SU-DHL-6 (cell line): ENCODE measurements around the gene EVI5.
"Not testable (repeated sequence)": the region's sequence is repeated elsewhere in the genome, so short reads cannot be mapped to it uniquely, and the experiment has no call there.

Experiments used
- H2AFZ ChIP-seq: fragments of 200-600 bp; sonication (generic); 2 replicates; pipeline ENCODE4 v1.6.1; 2014; ENCODE audit warnings: low read depth, mild to moderate bottlenecking, moderate library complexity, mixed read lengths, antibody characterized with exemption, low read length; ENCODE audit not compliant: severe bottlenecking
- H3F3A ChIP-seq: fragments of 200-600 bp; shearing (Covaris generic); 2 replicates; pipeline ENCODE4 v1.6.0; 2016; ENCODE audit warnings: antibody characterized with exemption, mild to moderate bottlenecking; ENCODE audit not compliant: insufficient read depth
- H3K27ac ChIP-seq: fragments of 200-600 bp; sonication (generic); 2 replicates; pipeline ENCODE4 v1.5.1; 2016; ENCODE audit warnings: low read depth, mild to moderate bottlenecking, low read length, moderate library complexity, mixed read lengths
- H3K27me3 ChIP-seq: fragments of 200-600 bp; sonication (generic), shearing (Covaris generic); 2 replicates; pipeline ENCODE4 v1.6.0; 2014; ENCODE audit warnings: mild to moderate bottlenecking, low read length
- H3K36me3 ChIP-seq: fragments of 200-600 bp; sonication (generic); 2 replicates; pipeline ENCODE4 v1.6.1; 2014; ENCODE audit warnings: mild to moderate bottlenecking, low read length, mixed read lengths
- H3K4me2 ChIP-seq: fragments of 300-600, 200-600 bp; shearing (Covaris generic), sonication (generic); 2 replicates; pipeline ENCODE4 v1.6.0; 2014; ENCODE audit warnings: low read length, low read depth, mild to moderate bottlenecking; ENCODE audit not compliant: poor library complexity, severe bottlenecking
- H3K4me3 ChIP-seq: fragments of 200-600 bp; sonication (generic); 2 replicates; pipeline ENCODE4 v1.5.1; 2014; ENCODE audit warnings: antibody characterized with exemption, low read length, mild to moderate bottlenecking, mixed read lengths; ENCODE audit not compliant: insufficient read depth, poor library complexity, severe bottlenecking
- H3K79me2 ChIP-seq: fragments of 200-600 bp; sonication (generic); 2 replicates; pipeline ENCODE4 v1.6.1; 2014; ENCODE audit warnings: mild to moderate bottlenecking, low read length, moderate library complexity; ENCODE audit not compliant: insufficient read depth
- H3K9ac ChIP-seq: fragments of 200-600 bp; sonication (generic); 2 replicates; pipeline ENCODE4 v1.7.0; 2014; ENCODE audit warnings: mild to moderate bottlenecking, low read length
- H3K9me2 ChIP-seq: fragments of 200-600 bp; sonication (generic); replicated peaks from 2 replicates; pipeline ENCODE4 v1.6.1; 2014; ENCODE audit warnings: low read length; ENCODE audit not compliant: insufficient read depth
- H3K9me3 ChIP-seq: fragments of 200-600 bp; sonication (generic); 2 replicates; pipeline ENCODE4 v1.6.1; 2014; ENCODE audit warnings: low read length, mixed read lengths; ENCODE audit not compliant: insufficient read depth
- H4K20me1 ChIP-seq: fragments of 200-600 bp; sonication (generic); 2 replicates; pipeline ENCODE4 v1.6.1; 2014; ENCODE audit warnings: low read depth, mild to moderate bottlenecking, antibody characterized with exemption, low read length, moderate library complexity, mixed read lengths
- CTCF ChIP-seq: fragments of 200-600 bp; sonication (generic); IDR thresholded peaks from one replicate; pipeline ENCODE4 v1.5.1; 2017; ENCODE audit warnings: antibody characterized with exemption, mild to moderate bottlenecking, low read length, moderate library complexity; ENCODE audit not compliant: insufficient read depth, poor library complexity, severe bottlenecking
- EZH2phosphoT487 ChIP-seq: fragments of 200-600 bp; sonication (generic), shearing (Covaris generic); conservative IDR thresholded peaks from 2 replicates; pipeline ENCODE4 v1.6.1; 2018; ENCODE audit warnings: mild to moderate bottlenecking, antibody characterized with exemption, low read length, moderate library complexity, mixed read lengths

The EVI5 gene

GRCh38 chr1:92536211-92536979 lies 248.5 kb downstream of the EVI5 start:
- no peaks in the 10 kb centered on the region for H3K36me3 ChIP-seq
- H3K4me2 ChIP-seq, result no peak overlapping the region
- no peak overlapping the region for H2AFZ ChIP-seq
- H3K9me3 ChIP-seq, result no peaks in the 10 kb centered on the region
- H3K79me2 ChIP-seq, result no peaks in the 10 kb centered on the region
- no peak overlapping the region for H3K9ac ChIP-seq
- no peaks in the 10 kb centered on the region for H3K27me3 ChIP-seq
- no peaks in the 10 kb centered on the region; the same call in 1 of the 2 replicates for H3F3A ChIP-seq
- H4K20me1 ChIP-seq, result no peaks in the 10 kb centered on the region
- no peak overlapping the region for H3K4me3 ChIP-seq
- H3K9me2 ChIP-seq, result no peaks in the 10 kb centered on the region
- no peak overlapping the region for H3K27ac ChIP-seq
- TF ChIP-seq EZH2phosphoT487 (no peak), CTCF (no peak)

- H3K27me3 ChIP-seq, H3K4me2 ChIP-seq, H3K9me2 ChIP-seq, H3K9me3 ChIP-seq, H4K20me1 ChIP-seq, H3F3A ChIP-seq, H3K79me2 ChIP-seq, H3K4me3 ChIP-seq, H3K27ac ChIP-seq, H3K36me3 ChIP-seq, H3K9ac ChIP-seq, H2AFZ ChIP-seq: not testable (repeated sequence)
Measured at GRCh38 chr1:92532371-92532770, 252.5 kb downstream of the EVI5 start.

- H3K36me3 ChIP-seq, H3K9me2 ChIP-seq, H3K9ac ChIP-seq, H2AFZ ChIP-seq, H3K27me3 ChIP-seq, H3F3A ChIP-seq, H3K79me2 ChIP-seq, H3K27ac ChIP-seq, H4K20me1 ChIP-seq, H3K4me2 ChIP-seq, H3K9me3 ChIP-seq, H3K4me3 ChIP-seq: not testable (repeated sequence)
Measured at GRCh38 chr1:92531939-92532338, 253.0 kb downstream of the EVI5 start.

- TF ChIP-seq EZH2phosphoT487, result no peak
- no peak for TF ChIP-seq CTCF
- H3K9me2 ChIP-seq, result no peaks in the 10 kb centered on the region
- H3K27me3 ChIP-seq, result no peaks in the 10 kb centered on the region
- H3K9me3 ChIP-seq, result no peaks in the 10 kb centered on the region
- H3F3A ChIP-seq, result no peaks in the 10 kb centered on the region
- H2AFZ ChIP-seq, result no peak overlapping the region
- H4K20me1 ChIP-seq, result no peaks in the 10 kb centered on the region
- H3K4me3 ChIP-seq, result no peak overlapping the region
- H3K79me2 ChIP-seq, result no peaks in the 10 kb centered on the region
- H3K27ac ChIP-seq, result no peak overlapping the region
- no peak overlapping the region for H3K4me2 ChIP-seq
- H3K9ac ChIP-seq, result no peak overlapping the region
- no peaks in the 10 kb centered on the region for H3K36me3 ChIP-seq
Measured at GRCh38 chr1:92527670-92528069, 257.2 kb downstream of the EVI5 start.

GRCh38 chr1:92524944-92525590 lies 259.8 kb downstream of the EVI5 start:
- not testable (repeated sequence) for H3K9ac ChIP-seq, H3K4me2 ChIP-seq, H3K27me3 ChIP-seq, H3F3A ChIP-seq, H3K9me3 ChIP-seq, H4K20me1 ChIP-seq, H3K27ac ChIP-seq, H2AFZ ChIP-seq, H3K4me3 ChIP-seq, H3K79me2 ChIP-seq, H3K9me2 ChIP-seq, H3K36me3 ChIP-seq
